Stimulated activated memory B cell treated with anti-CD40 and anti-IgM and Interleukin-4, amounts not matched to agents 10 μg/mL and 1 μg/mL and 100 μg/mL, for 72 hours (primary cell): ENCODE measurements around the gene HOXD11.
A peak's percentile ranks its signal among the peaks of the same experiment; 100 is the strongest.

Experiments
- ATAC-seq: fragments of 150-1000 bp; cut with Tn5 transposase; 2 replicates; pipeline ENCODE4 v1.10.0; 2021
- H3K27ac Mint-ChIP-seq: one replicate; pipeline ENCODE4 v1.8.0; 2022; ENCODE audit warnings: mild to moderate bottlenecking, mixed read lengths
- H3K27me3 Mint-ChIP-seq: one replicate; pipeline ENCODE4 v1.8.0; 2022; ENCODE audit warnings: mixed read lengths
- H3K36me3 Mint-ChIP-seq: one replicate; pipeline ENCODE4 v1.8.0; 2022; ENCODE audit warnings: mixed read lengths
- H3K4me1 Mint-ChIP-seq: one replicate; pipeline ENCODE4 v1.8.0; 2022; ENCODE audit warnings: mixed read lengths
- H3K4me3 Mint-ChIP-seq: one replicate; pipeline ENCODE4 v1.8.0; 2022; ENCODE audit warnings: mild to moderate bottlenecking, moderate library complexity, mixed read lengths
- H3K9me3 Mint-ChIP-seq: one replicate; pipeline ENCODE4 v1.8.0; 2022; ENCODE audit warnings: mixed read lengths

The HOXD11 gene

DNA sequence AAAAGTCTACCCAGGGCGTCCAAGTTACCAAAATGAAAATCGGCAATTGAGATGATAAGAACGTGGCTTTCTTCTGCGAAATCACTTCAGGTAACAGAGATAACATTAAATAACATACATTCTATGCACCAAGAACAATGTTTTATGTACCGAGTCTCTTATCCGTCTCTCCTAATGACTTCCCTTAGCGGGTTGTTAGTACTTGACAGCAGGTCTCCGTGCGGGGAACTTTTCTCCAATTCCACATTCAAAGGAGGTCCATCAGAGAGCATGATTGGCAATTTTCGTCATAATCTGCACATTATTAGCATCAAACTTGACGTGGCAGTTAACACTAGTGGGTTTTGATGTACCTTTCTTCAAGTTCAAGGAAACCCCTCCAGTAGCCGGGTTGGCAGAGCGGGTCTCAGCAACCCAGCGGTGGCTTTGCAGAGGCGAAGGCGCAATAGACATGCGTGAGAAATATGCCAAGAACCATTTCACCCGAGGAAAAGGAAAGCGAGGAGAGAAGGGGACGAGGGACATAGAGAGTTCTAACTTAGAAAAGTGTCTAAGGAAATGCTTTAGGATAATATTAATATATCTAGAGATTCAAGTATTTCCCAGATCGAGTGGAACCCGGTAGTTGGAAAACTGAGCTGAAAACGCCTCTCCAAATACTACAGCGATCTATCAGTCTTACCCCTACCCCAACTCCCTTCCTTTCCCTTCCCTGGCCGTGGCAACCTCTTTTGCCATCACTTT, 28.4 kb upstream of the HOXD11 start:
- Mint-ChIP-seq H3K4me1 (peaks cover 8% of the 10 kb centered on the region), H3K9me3 (peaks cover 9% of the 10 kb centered on the region), H3K27ac (no peak overlapping the region), H3K36me3 (no peaks in the 10 kb centered on the region), H3K27me3 (peaks cover 76% of the 10 kb centered on the region), H3K4me3 (no peak overlapping the region)
- no peak for ATAC-seq

DNA sequence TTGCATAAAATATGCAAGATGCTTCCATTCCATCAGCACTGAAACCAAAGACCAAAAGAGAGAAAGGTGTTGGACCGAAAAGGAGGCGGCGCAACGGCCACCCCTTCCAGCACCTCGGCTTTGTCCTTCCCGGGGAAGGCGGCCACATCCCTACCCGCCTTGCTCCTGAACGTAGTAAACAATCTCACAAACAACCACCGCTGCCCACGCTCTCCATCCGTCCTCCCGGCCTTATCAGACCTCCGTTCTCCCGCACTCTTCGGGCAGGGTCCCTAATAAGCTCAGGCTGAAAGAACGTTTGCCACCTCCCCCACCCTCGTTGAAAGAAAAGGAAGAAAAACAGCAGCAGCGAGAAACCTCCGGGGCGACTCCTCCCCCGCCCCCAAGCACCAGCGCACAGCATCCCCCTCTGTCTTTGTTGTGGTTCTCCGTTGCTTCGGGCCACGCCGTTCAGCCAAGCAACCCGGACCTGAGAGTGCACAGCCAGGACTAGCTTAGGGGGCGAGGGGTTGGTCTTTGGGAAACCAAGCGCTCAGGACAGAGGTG, 27.7 kb upstream of the HOXD11 start:
- H3K4me3 Mint-ChIP-seq = peak overlapping the region; percentile 56
- peaks cover 79% of the 10 kb centered on the region for H3K27me3 Mint-ChIP-seq
- H3K4me1 Mint-ChIP-seq = peaks cover 8% of the 10 kb centered on the region
- H3K9me3 Mint-ChIP-seq = peaks cover 10% of the 10 kb centered on the region
- no peak overlapping the region for H3K27ac Mint-ChIP-seq
- H3K36me3 Mint-ChIP-seq = no peaks in the 10 kb centered on the region
- ATAC-seq = no peak

- Mint-ChIP-seq H3K4me3 (peak overlapping the region; percentile 56), H3K4me1 (peaks cover 8% of the 10 kb centered on the region), H3K36me3 (no peaks in the 10 kb centered on the region), H3K27me3 (peaks cover 79% of the 10 kb centered on the region), H3K9me3 (peaks cover 10% of the 10 kb centered on the region), H3K27ac (no peak overlapping the region)
- no peak for ATAC-seq
These were observed 27.1 kb upstream of the HOXD11 start for GRCh38 chr2:176079831-176080539.

DNA sequence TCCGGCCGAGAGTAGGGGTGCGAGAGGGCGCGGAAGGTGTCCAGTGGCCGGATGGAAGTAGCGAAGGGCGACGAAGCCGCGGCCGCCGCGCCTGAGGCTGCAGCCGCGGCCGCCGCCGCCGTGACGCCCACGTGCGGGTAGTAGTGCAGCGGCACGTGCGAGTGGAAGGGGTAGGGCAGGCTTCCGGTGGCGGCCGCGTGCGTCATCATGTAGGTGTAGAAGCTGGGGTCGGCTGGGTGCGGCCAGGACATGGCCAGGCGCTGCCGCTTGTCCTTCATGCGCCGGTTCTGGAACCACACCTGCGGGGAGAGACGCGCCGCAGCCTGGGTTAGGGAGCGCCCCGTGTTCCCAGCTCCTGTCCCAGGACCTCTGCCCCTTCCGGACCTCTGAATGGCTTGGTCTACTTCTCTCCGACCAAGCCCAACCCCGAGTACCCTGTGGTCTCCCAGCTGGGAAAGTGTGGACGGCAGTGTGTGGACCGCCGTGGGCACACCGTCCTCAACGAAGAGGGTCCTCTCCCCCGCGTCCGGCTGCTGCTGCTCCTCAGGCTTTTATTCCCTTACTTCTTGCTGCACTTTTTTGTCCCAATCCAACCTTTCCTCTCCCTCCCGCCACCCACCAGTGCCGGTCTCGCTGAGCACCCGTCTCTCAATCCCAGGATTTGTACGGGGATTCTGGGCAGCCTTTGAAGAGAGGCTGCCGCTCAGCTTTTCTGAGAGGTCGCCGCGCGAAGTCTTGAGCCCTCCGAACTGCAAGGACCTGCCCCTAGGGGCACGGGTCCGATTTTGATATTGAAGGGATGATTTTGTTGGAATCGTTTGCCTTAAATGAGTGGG, 26.3 kb upstream of the HOXD11 start:
- Mint-ChIP-seq H3K27ac (no peak overlapping the region), H3K36me3 (no peaks in the 10 kb centered on the region), H3K9me3 (peaks cover 12% of the 10 kb centered on the region), H3K4me3 (no peak overlapping the region), H3K27me3 (peaks cover 79% of the 10 kb centered on the region), H3K4me1 (peaks cover 8% of the 10 kb centered on the region)
- no peak for ATAC-seq

GRCh38 chr2:176081376-176081836, 25.7 kb upstream of the HOXD11 start:
- Mint-ChIP-seq H3K27ac (no peak overlapping the region), H3K36me3 (no peaks in the 10 kb centered on the region), H3K4me1 (peaks cover 8% of the 10 kb centered on the region), H3K4me3 (no peak overlapping the region), H3K27me3 (peaks cover 79% of the 10 kb centered on the region), H3K9me3 (peaks cover 12% of the 10 kb centered on the region)
- no peak for ATAC-seq

GRCh38 chr2:176081837-176082524, 25.1 kb upstream of the HOXD11 start:
- Mint-ChIP-seq H3K36me3 (no peaks in the 10 kb centered on the region), H3K4me1 (peaks cover 8% of the 10 kb centered on the region), H3K9me3 (peaks cover 10% of the 10 kb centered on the region), H3K4me3 (no peak overlapping the region), H3K27ac (no peak overlapping the region), H3K27me3 (peaks cover 79% of the 10 kb centered on the region)
- no peak for ATAC-seq

GRCh38 chr2:176082525-176082823, 24.6 kb upstream of the HOXD11 start:
- no peak for ATAC-seq
- Mint-ChIP-seq H3K27ac (no peak overlapping the region), H3K27me3 (peaks cover 84% of the 10 kb centered on the region), H3K9me3 (peaks cover 12% of the 10 kb centered on the region), H3K36me3 (no peaks in the 10 kb centered on the region), H3K4me1 (peaks cover 8% of the 10 kb centered on the region), H3K4me3 (no peak overlapping the region)

DNA sequence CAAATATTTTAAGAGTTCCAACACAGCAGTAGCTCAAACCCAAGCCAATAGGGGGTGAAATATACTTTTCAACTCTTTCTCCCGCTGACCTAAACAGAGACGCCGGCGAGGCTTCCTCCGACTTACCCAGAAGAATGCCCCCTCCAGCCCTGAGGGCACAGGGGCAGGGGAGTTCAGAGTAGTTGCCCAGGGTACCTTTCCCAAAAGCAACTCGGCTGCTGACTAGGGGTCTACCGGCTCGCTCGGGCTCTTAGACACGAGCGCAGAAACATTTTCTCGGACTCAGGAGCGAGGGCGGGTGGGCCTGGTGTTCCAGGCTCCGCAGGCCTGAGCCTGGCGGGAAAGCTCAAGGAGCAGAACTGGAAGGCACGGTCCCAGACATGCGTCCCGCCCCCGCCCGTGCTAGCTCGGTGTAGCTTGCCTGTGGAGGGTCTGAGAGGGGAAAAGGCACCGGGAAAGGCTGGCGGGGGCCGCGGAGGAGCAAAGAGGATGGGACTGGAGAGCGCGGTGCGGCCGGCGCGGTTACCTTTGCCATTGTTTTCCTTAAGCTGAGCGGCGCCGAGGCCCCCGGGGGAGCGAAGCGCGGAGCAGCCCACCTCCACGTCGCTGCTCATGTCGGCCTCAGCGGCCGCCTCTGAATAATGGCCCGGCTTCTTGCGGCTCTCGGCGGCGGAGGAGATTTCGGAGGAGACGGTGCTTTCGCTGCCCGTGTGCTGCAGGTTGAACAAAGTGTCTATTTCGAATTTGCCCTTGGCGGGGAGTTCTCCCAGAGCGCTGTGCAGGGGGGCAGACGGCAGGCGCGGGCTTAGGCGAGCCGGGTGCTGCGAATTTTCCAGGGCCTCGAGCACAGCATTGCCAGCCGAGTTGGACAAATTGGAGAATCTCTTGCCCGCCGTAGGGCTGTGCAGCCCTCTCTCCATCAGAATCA, 24.0 kb upstream of the HOXD11 start:
- ATAC-seq = no peak
- H3K27me3 Mint-ChIP-seq = peaks cover 88% of the 10 kb centered on the region
- peaks cover 12% of the 10 kb centered on the region for H3K9me3 Mint-ChIP-seq

DNA sequence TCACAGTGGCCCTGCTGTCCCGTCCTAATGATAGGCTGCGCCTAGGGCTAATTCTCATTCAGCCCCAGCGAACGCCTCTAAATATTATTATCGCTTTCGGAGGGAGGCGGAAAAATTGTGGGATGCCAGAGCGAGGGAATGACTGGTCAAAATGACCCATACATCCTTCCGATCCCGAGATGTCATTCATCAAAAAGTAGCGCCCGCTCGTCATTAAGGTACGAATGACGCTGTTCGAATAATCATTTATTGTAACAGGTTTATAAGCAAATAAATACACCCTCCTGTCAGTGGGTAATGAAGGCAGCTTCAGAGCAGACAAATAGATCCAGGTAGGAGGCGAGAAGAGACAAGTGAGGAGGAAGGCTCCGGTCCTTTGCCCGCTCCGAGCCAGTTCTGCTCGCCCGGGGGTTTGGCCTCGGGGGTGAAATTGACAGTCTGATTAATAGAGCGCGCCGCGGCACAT, 23.3 kb upstream of the HOXD11 start, which contains the start of gene EVX2:
TSS of gene EVX2 (minus strand) at position 167 of the 466 bp plus-strand sequence. CDS start 186 bp downstream, outside the sequence.
- Mint-ChIP-seq H3K36me3 (no peaks in the 10 kb centered on the region), H3K9me3 (peaks cover 12% of the 10 kb centered on the region), H3K27ac (no peak within 1 kb of the TSS), H3K27me3 (peaks cover 88% of the 10 kb centered on the region), H3K4me3 (no peak within 1 kb of the TSS), H3K4me1 (peaks cover 14% of the 10 kb centered on the region)
- no peak for ATAC-seq

More for the DNA sequence above, 24.0 kb upstream of the HOXD11 start:
- H3K36me3 Mint-ChIP-seq = no peaks in the 10 kb centered on the region
- H3K27ac Mint-ChIP-seq = no peak overlapping the region
- H3K4me1 Mint-ChIP-seq = peaks cover 10% of the 10 kb centered on the region
- no peak overlapping the region for H3K4me3 Mint-ChIP-seq

- H3K36me3 Mint-ChIP-seq = no peaks in the 10 kb centered on the region
- H3K4me3 Mint-ChIP-seq = no peak overlapping the region
- H3K4me1 Mint-ChIP-seq = peaks cover 8% of the 10 kb centered on the region
- peaks cover 88% of the 10 kb centered on the region for H3K27me3 Mint-ChIP-seq
- peaks cover 8% of the 10 kb centered on the region for H3K9me3 Mint-ChIP-seq
- ATAC-seq = no peak
- no peak overlapping the region for H3K27ac Mint-ChIP-seq
These were observed 22.4 kb upstream of the HOXD11 start for GRCh38 chr2:176084611-176085119.

GRCh38 chr2:176085120-176085788, 21.8 kb upstream of the HOXD11 start:
- Mint-ChIP-seq H3K4me1 (peaks cover 6% of the 10 kb centered on the region), H3K4me3 (no peak overlapping the region), H3K27ac (no peak overlapping the region), H3K36me3 (no peaks in the 10 kb centered on the region), H3K9me3 (peaks cover 8% of the 10 kb centered on the region), H3K27me3 (peaks cover 91% of the 10 kb centered on the region)
- no peak for ATAC-seq

GRCh38 chr2:176085861-176086771, 21.0 kb upstream of the HOXD11 start:
- Mint-ChIP-seq H3K4me3 (no peak overlapping the region), H3K4me1 (peaks cover 6% of the 10 kb centered on the region), H3K27me3 (peaks cover 93% of the 10 kb centered on the region), H3K27ac (no peak overlapping the region), H3K9me3 (peaks cover 8% of the 10 kb centered on the region), H3K36me3 (no peaks in the 10 kb centered on the region)
- no peak for ATAC-seq
